Measurements from ENCODE around the gene CEBPB. TPM values are rescaled to one million over a fixed set of nuclear protein-coding genes. Genes with fewer than 3 reads are reported as not detected.

CEBPB gene
- total RNA-seq, 1 donor: 38.1 TPM

- no peak for TF ChIP-seq CTCF (IDR thresholded peaks at IDR 0.05; ENCODE audit: insufficient read depth, low read length)
- no peak for DNase-seq (ENCODE audit: low read depth)
- H3K4me3 ChIP-seq (ENCODE audit: low read depth, low read length): no peak overlapping the region
Observed at GRCh38 chr20:50146214-50146613, 44.4 kb upstream of the CEBPB start.

- TF ChIP-seq CTCF (IDR thresholded peaks at IDR 0.05; ENCODE audit: insufficient read depth, low read length): no peak
- peak; percentile 30 for DNase-seq (ENCODE audit: low read depth)
- no peak overlapping the region for H3K4me3 ChIP-seq (ENCODE audit: low read depth, low read length)
Observed at GRCh38 chr20:50146732-50147662, 43.6 kb upstream of the CEBPB start.

DNA sequence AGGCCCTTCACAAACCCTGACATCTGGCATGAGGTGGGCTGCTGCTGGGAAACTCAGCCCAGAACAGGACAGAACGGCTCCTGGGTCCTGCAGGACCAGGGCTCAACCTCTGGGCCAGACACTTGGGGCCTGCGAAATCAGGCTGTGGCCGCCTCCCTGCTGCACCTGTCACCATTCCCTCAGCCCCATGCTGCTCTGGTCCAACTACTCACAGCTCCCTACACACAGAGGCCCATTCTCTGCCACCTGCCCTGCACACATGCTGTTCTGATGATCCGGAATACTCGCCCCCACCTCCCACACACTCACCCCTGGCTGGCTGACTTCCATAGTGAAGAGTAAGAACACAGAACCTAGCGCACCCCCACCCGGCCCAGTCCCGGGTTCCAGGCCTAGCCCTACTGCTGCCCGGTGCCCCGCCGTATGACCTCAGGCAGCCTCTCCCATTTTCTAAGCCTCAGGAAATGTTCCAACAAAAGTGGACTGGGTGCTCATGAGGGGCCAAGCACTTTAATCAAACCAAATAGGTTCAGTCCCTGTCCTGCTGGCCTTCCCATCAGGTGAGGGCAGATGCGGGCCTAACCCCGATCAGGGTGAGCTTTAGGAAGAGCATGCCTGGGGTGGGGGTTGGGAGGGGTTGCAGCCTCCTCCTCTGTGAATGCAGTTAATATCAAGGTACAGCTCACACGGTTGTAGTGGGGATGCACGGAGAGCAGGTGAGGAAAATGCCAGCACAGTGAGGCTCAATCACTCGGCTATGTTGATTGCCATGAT, 41.0 kb upstream of the CEBPB start:
- no peak for TF ChIP-seq CTCF (IDR thresholded peaks at IDR 0.05; ENCODE audit: insufficient read depth, low read length)
- H3K4me3 ChIP-seq (ENCODE audit: low read depth, low read length): no peak overlapping the region
- DNase-seq (ENCODE audit: low read depth): no peak

DNA sequence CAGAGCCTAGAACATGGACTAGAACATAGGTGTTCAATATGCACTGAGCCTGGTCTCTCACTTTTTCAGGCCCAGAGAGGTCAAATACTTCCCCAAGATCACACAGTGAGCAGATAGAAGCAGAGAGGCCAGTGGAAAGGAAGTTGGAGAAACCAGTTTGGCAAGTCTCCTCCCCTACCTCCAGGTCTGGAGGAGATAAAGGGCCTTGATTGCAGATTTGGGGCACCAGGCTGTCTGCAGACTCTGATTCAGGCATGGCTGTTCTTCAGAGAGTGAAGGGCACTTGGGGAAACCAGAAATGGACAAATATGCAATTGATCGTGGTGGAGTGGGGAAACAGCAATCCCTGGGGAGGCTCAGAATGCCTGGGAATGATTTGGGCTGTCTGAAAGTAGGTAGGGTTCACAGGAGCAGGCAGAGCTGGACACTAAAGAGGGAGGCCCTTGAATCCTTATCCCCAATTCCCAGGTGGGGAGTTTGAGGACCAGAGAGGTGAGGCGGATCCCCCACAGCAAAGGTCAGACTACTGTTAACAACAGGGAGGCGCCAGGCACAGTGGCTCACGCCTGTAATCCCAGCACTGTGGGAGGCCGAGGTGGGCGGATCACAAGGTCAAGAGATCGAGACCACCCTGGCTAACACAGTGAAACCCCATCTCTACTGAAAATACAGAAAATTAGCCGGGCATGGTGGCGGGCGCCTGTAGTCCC, 39.4 kb upstream of the CEBPB start:
- peak; percentile 53 for DNase-seq (ENCODE audit: low read depth)
- H3K4me3 ChIP-seq (ENCODE audit: low read depth, low read length): peak overlapping the region; percentile 42

GRCh38 chr20:50152394-50153152, 38.1 kb upstream of the CEBPB start:
- peak overlapping the region; percentile 89 for H3K4me3 ChIP-seq (ENCODE audit: low read depth, low read length)
- peak; percentile 1 for TF ChIP-seq CTCF (IDR thresholded peaks at IDR 0.05; ENCODE audit: insufficient read depth, low read length)
- DNase-seq (ENCODE audit: low read depth): no peak

More for the DNA sequence above, 39.4 kb upstream of the CEBPB start:
- no peak for TF ChIP-seq CTCF (IDR thresholded peaks at IDR 0.05; ENCODE audit: insufficient read depth, low read length)

DNA sequence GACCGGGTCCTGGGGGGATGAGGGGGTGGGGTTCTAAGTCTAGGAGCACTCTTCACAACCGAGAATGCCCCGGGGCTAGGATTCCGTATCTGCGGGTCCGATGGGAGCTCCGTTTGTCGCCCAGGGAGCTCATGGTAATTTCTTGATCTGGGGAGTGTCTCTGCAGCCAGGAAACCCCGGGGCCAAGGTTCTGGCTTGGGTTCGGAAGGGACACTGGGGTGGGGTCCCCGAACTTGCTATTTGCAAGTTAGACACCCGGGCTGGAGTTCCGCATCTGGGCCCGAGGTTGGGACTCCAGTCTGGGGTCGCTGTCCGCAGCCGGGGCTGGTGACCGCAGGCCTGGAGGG, 37.5 kb upstream of the CEBPB start:
- no peak for DNase-seq (ENCODE audit: low read depth)
- H3K4me3 ChIP-seq (ENCODE audit: low read depth, low read length): peak overlapping the region; percentile 89
- TF ChIP-seq CTCF (IDR thresholded peaks at IDR 0.05; ENCODE audit: insufficient read depth, low read length): no peak
